Endothelial cell of umbilical vein (primary cell): ENCODE data around the gene ZFYVE21. TPM values are rescaled to one million over a fixed set of nuclear protein-coding genes. Genes with fewer than 3 reads are reported as not detected.

Experiments used
- BruUV-seq: library from RNA; stranded (reverse); fragments of 400-500 nt; replicated peaks from 2 replicates; lab custom pipeline; 2021; lab: Mats Ljungman, UMichigan
- CTCF ChIA-PET: fragments of 300-600, 350-600 bp; sonication (Branson Sonifier 250); formaldehyde crosslinking; loops from one replicate; lab custom pipeline; 2021; ENCODE audit warnings: antibody characterized with exemption, inconsistent platforms; lab: Charles Lee
- POLR2A ChIA-PET: fragments of 300-600, 350-600 bp; sonication (Branson Sonifier 250); formaldehyde crosslinking; loops from one replicate; lab custom pipeline; 2021; ENCODE audit warnings: antibody characterized with exemption, inconsistent platforms; lab: Charles Lee
- DNase-seq: peaks from one replicate; pipeline ENCODE4 v3.0.0-alpha.2; 2011; ENCODE audit warnings: low read depth, low spot score
- FAIRE-seq: peaks from 2 replicates; lab custom pipeline; 2011; peaks lifted over from hg19 to GRCh38; lab: Jason Lieb, UNC
- H2AFZ ChIP-seq: 2 replicates; pipeline ENCODE4 v1.6.0; 2012; ENCODE audit warnings: low read depth, low read length, control low read depth, inconsistent platforms
- H3K27ac ChIP-seq: 2 replicates; pipeline ENCODE4 v1.5.1; 2011; ENCODE audit warnings: low read depth, mild to moderate bottlenecking, control low read depth, low read length, moderate library complexity; ENCODE audit not compliant: insufficient read depth
- H3K27me3 ChIP-seq, 2 experiments: 2 replicates each; pipeline versions ENCODE4 v1.6.0 to v1.6.1; 2011; ENCODE audit warnings: low read length in 2 of 2, mixed read lengths in 1 of 2; ENCODE audit not compliant: control insufficient read depth in 2 of 2, insufficient read depth in 2 of 2
- H3K36me3 ChIP-seq, 2 experiments: 2 replicates in 1 of 2; 3 replicates in 1 of 2; pipeline ENCODE4 v1.5.1; 2011; ENCODE audit warnings: low read length in 2 of 2, mild to moderate bottlenecking in 1 of 2, moderate library complexity in 1 of 2; ENCODE audit not compliant: control insufficient read depth in 2 of 2, insufficient read depth in 2 of 2; ENCODE audit errors: extremely low read depth in 1 of 2
- H3K4me1 ChIP-seq: 3 replicates; pipeline ENCODE4 v1.5.1; 2011; ENCODE audit warnings: mild to moderate bottlenecking, low read length; ENCODE audit not compliant: control insufficient read depth, insufficient read depth; ENCODE audit errors: extremely low read depth
- H3K4me2 ChIP-seq: 2 replicates; pipeline ENCODE4 v1.6.1; 2011; ENCODE audit warnings: low read length, control low read depth, mixed read lengths; ENCODE audit not compliant: insufficient read depth
- H3K4me3 ChIP-seq, 3 experiments: fragments of 200-600 bp in 1 of 3; sonication (generic), shearing (Covaris generic) in 1 of 3; replicated peaks in 1 of 3; 2 replicates each; pipeline ENCODE4 v1.5.1; 2011 to 2016; ENCODE audit warnings: control low read depth in 3 of 3, low read length in 3 of 3, mild to moderate bottlenecking in 2 of 3, inconsistent platforms in 1 of 3, low read depth in 1 of 3, moderate library complexity in 1 of 3; ENCODE audit not compliant: insufficient read depth in 1 of 3
- H3K79me2 ChIP-seq: 2 replicates; pipeline ENCODE4 v1.6.0; 2012; ENCODE audit warnings: low read length, inconsistent platforms; ENCODE audit not compliant: control insufficient read depth, insufficient read depth
- H3K9ac ChIP-seq: replicated peaks from 2 replicates; pipeline ENCODE3; 2011; ENCODE audit warnings: low read length, control low read depth; ENCODE audit not compliant: insufficient read depth; ENCODE audit errors: extremely low read depth
- H3K9me1 ChIP-seq: replicated peaks from 3 replicates; pipeline ENCODE4 v1.6.0; 2011; ENCODE audit warnings: mild to moderate bottlenecking, low read length; ENCODE audit not compliant: control insufficient read depth, insufficient read depth; ENCODE audit errors: extremely low read depth
- H3K9me3 ChIP-seq: replicated peaks from 2 replicates; pipeline ENCODE4 v1.5.1; 2012; ENCODE audit warnings: low read length, inconsistent platforms; ENCODE audit not compliant: control insufficient read depth, insufficient read depth
- H4K20me1 ChIP-seq: replicated peaks from 2 replicates; pipeline ENCODE3; 2011; ENCODE audit warnings: mild to moderate bottlenecking, low read length; ENCODE audit not compliant: control insufficient read depth, insufficient read depth; ENCODE audit errors: extremely low read depth
- CTCF ChIP-seq, 2 donors: IDR thresholded peaks; 1 replicate in 1 of 2; 2 replicates in 1 of 2; pipeline ENCODE4 v1.5.1; 2011; ENCODE audit warnings: low read length in 2 of 2, mild to moderate bottlenecking in 2 of 2, moderate library complexity in 2 of 2, control low read depth in 1 of 2, inconsistent platforms in 1 of 2, low read depth in 1 of 2; ENCODE audit not compliant: insufficient read depth in 1 of 2; ENCODE audit errors: extremely low read depth in 1 of 2
- EZH2 ChIP-seq: IDR thresholded peaks from 2 replicates; pipeline ENCODE4 v1.6.1; 2012; ENCODE audit warnings: borderline replicate concordance, low read depth, mild to moderate bottlenecking, moderate library complexity, low read length, inconsistent platforms; ENCODE audit not compliant: severe bottlenecking
- FOS ChIP-seq: IDR thresholded peaks from 2 replicates; pipeline ENCODE4 v1.6.1; 2011; ENCODE audit warnings: mild to moderate bottlenecking, low read length, moderate library complexity, borderline replicate concordance; ENCODE audit not compliant: insufficient read depth
- GATA2 ChIP-seq: IDR thresholded peaks from 2 replicates; pipeline ENCODE4 v1.7.0; 2011; ENCODE audit warnings: low read depth, mild to moderate bottlenecking, moderate library complexity, mixed read lengths, low read length; ENCODE audit not compliant: insufficient read length, insufficient read depth
- JUN ChIP-seq: IDR thresholded peaks from 2 replicates; pipeline ENCODE4 v1.6.1; 2011; ENCODE audit warnings: borderline replicate concordance, low read depth; ENCODE audit not compliant: insufficient read length, insufficient read depth
- MAX ChIP-seq: IDR thresholded peaks from 2 replicates; pipeline ENCODE4 v1.6.1; 2011; ENCODE audit not compliant: insufficient read depth, insufficient read length
- MYC ChIP-seq: IDR thresholded peaks from one replicate; pipeline ENCODE4 v1.6.1; 2011; ENCODE audit warnings: mild to moderate bottlenecking, low read depth, low read length
- POLR2A ChIP-seq: IDR thresholded peaks from 2 replicates; pipeline ENCODE4 v1.6.1; 2012; ENCODE audit warnings: low read depth, mild to moderate bottlenecking, control low read depth, low read length
- POLR2AphosphoS5 ChIP-seq: IDR thresholded peaks from 2 replicates; pipeline ENCODE4 v1.6.1; 2012; ENCODE audit warnings: low read depth, mild to moderate bottlenecking, control low read depth, low read length, moderate library complexity; ENCODE audit not compliant: insufficient read depth
- dilution Hi-C: fragments of 300-500 bp; cut with MboI; formaldehyde crosslinking; loops from one replicate; pipeline ENCODE4 v1.15.0; 2019; ENCODE audit warnings: low sequenced_read_pairs; ENCODE audit not compliant: extremely low pct_ligation_motif_present
- intact Hi-C: fragments of 100-400 bp; cut with micrococcal nuclease; formaldehyde crosslinking; loops from one replicate; pipeline ENCODE4 v1.10.0; 2022
- polyA plus RNA-seq, 4 experiments: library from polyadenylated mRNA; depleted of rRNA in 3 of 4; stranded (reverse) in 3 of 4; unstranded in 1 of 4; fragments of >200 nt; gene quantifications; 2 replicates each; pipeline versions ENCODE4 v1.2.1 to v1.2.3, GENCODE V29; 2011 to 2012; ENCODE audit warnings: missing spikeins in 1 of 4
- total RNA-seq: library from RNA; stranded (reverse); gene quantifications from 2 replicates; pipeline ENCODE4 v1.2.3, GENCODE V29; 2021

Gene ZFYVE21
- total and polyA plus RNA-seq, 2 donors (not counting 3 experiments of a cell fraction or from before 2014, with no cell fraction given): 54.5 to 98.3 TPM

GRCh38 chr14:103749452-103749851 lies 33.8 kb downstream of the ZFYVE21 start:
- ChIA-PET POLR2A (no interaction called here), CTCF (interaction anchor here (1.0 kb wide), 1 partner anchor 9 kb away, joined by 3 read pairs; no protein-coding TSS in a partner anchor)
- Histone ChIP-seq H3K27me3 (no peaks in the 10 kb centered on the region), H3K9me1 (no peaks in the 10 kb centered on the region), H3K4me1 (peaks cover 20% of the 10 kb centered on the region), H3K4me3 (no peak overlapping the region), H3K36me3 (peaks cover 0 to 11% of the 10 kb centered on the region in 2 experiments), H3K79me2 (no peaks in the 10 kb centered on the region), H4K20me1 (no peaks in the 10 kb centered on the region), H3K9me3 (no peaks in the 10 kb centered on the region), H2AFZ (no peak overlapping the region), H3K9ac (no peak overlapping the region), H3K27ac (no peak overlapping the region), H3K4me2 (no peak overlapping the region)
- BruUV-seq: no TSS peak
- TF ChIP-seq FOS: peak; percentile 58
- TF ChIP-seq POLR2AphosphoS5: no peak
- DNase-seq (no peak), FAIRE-seq (peak; percentile 52)
- intact Hi-C loops (loop anchor here (1.0 kb wide), 1 partner anchor 42 kb away; no protein-coding TSS in a partner anchor), dilution Hi-C loops (no loop called here)

GRCh38 chr14:103749860-103750259 lies 34.2 kb downstream of the ZFYVE21 start:
- FAIRE-seq (no peak), DNase-seq (no peak)
- CTCF ChIA-PET: interaction anchor here (1.0 kb wide), 1 partner anchor 9 kb away, joined by 3 read pairs; no protein-coding TSS in a partner anchor
- no peak overlapping the region for H3K4me3 ChIP-seq
- H3K27ac ChIP-seq: no peak overlapping the region
- H4K20me1 ChIP-seq: no peaks in the 10 kb centered on the region
- H3K27me3 ChIP-seq: no peaks in the 10 kb centered on the region
- H3K36me3 ChIP-seq: peaks cover 0 to 11% of the 10 kb centered on the region in 2 experiments
- H3K4me1 ChIP-seq: peaks cover 24% of the 10 kb centered on the region
- intact Hi-C loops: loop anchor here (1.0 kb wide), 1 partner anchor 41 kb away; no protein-coding TSS in a partner anchor
- POLR2A ChIA-PET: no interaction called here
- H2AFZ ChIP-seq: no peak overlapping the region
- H3K4me2 ChIP-seq: no peak overlapping the region
- dilution Hi-C loops: no loop called here
- H3K79me2 ChIP-seq: no peaks in the 10 kb centered on the region
- BruUV-seq: no TSS peak
- H3K9ac ChIP-seq: no peak overlapping the region
- no peaks in the 10 kb centered on the region for H3K9me3 ChIP-seq
- TF ChIP-seq POLR2A (no peak), MYC (no peak), MAX (no peak), EZH2 (no peak), CTCF (IDR thresholded peaks at IDR 0.05; ENCODE audit: extremely low read depth in 1 of 2, insufficient read depth in 1 of 2, low read depth in 1 of 2, low read length in 2 of 2) (no peak), FOS (no peak), GATA2 (no peak), POLR2AphosphoS5 (no peak), JUN (no peak)
- H3K9me1 ChIP-seq: no peaks in the 10 kb centered on the region
